SK-N-SH (cell line): Measurements from ENCODE around the gene UBE2R2. TPM values are rescaled to one million over a fixed set of nuclear protein-coding genes. Genes with fewer than 3 reads are reported as not detected.

Source experiments
- CTCF ChIA-PET: fragments of 300-600, 350-600 bp; formaldehyde crosslinking; extraction: SDS; loops from one replicate; lab custom pipeline; 2021; lab: Yijun Ruan, JAX
- POLR2A ChIA-PET: fragments of 350-600 bp; sonication (Branson Sonifier 250); formaldehyde crosslinking; extraction: SDS; loops from one replicate; lab custom pipeline; 2020; ENCODE audit warnings: antibody characterized with exemption, inconsistent platforms; lab: Yijun Ruan, JAX
- DNase-seq: peaks from one replicate; pipeline ENCODE4 v3.0.0; 2012
- H2AFZ ChIP-seq: fragments of 200-600 bp; sonication (generic); 2 replicates; pipeline ENCODE4 v1.8.1; 2016; ENCODE audit warnings: antibody characterized with exemption, mild to moderate bottlenecking, low read depth
- H3F3A ChIP-seq: fragments of 200-600 bp; sonication (generic); replicated peaks from 2 replicates; pipeline ENCODE3; 2016; ENCODE audit warnings: antibody characterized with exemption, mild to moderate bottlenecking; ENCODE audit not compliant: insufficient read depth
- H3K27ac ChIP-seq, 2 experiments: fragments of 200-500 bp in 1 of 2; fragments of 200-600 bp in 1 of 2; sonication (Bioruptor generic) in 1 of 2; sonication (generic), shearing (Covaris generic) in 1 of 2; 2 replicates each; pipeline versions ENCODE4 v1.5.1 to v1.6.1; 2014 to 2016; ENCODE audit warnings: low read depth in 2 of 2, inconsistent platforms in 1 of 2, low read length in 1 of 2, mild to moderate bottlenecking in 1 of 2, mixed read lengths in 1 of 2
- H3K27me3 ChIP-seq: fragments of 200-600 bp; sonication (generic), shearing (Covaris generic); 2 replicates; pipeline ENCODE4 v1.6.1; 2016; ENCODE audit warnings: mixed run types; ENCODE audit not compliant: insufficient read depth
- H3K36me3 ChIP-seq, 2 experiments: fragments of 200-500 bp in 1 of 2; fragments of 200-600 bp in 1 of 2; sonication (Bioruptor generic) in 1 of 2; sonication (generic) in 1 of 2; replicated peaks in 1 of 2; 2 replicates each; pipeline versions ENCODE3 to v1.5.1; 2014 to 2016; ENCODE audit warnings: low read length in 1 of 2, mild to moderate bottlenecking in 1 of 2; ENCODE audit not compliant: insufficient read depth in 2 of 2, control insufficient read depth in 1 of 2
- H3K4me1 ChIP-seq, 2 experiments: fragments of 200-500 bp in 1 of 2; fragments of 200-600 bp in 1 of 2; sonication (Bioruptor generic) in 1 of 2; sonication (generic), shearing (Covaris generic) in 1 of 2; 2 replicates each; pipeline versions ENCODE4 v1.5.1 to v1.6.1; 2014 to 2016; ENCODE audit warnings: low read depth in 1 of 2, low read length in 1 of 2, mixed run types in 1 of 2; ENCODE audit not compliant: insufficient read depth in 2 of 2, control insufficient read depth in 1 of 2
- H3K4me2 ChIP-seq: fragments of 200-600 bp; sonication (generic), shearing (Covaris generic); 2 replicates; pipeline ENCODE4 v1.6.1; 2017; ENCODE audit warnings: mixed run types
- H3K4me3 ChIP-seq, 2 experiments: fragments of 200-500 bp in 1 of 2; fragments of 200-600 bp in 1 of 2; sonication (Bioruptor generic) in 1 of 2; sonication (generic), shearing (Covaris generic) in 1 of 2; 2 replicates each; pipeline versions ENCODE4 v1.5.1 to v1.8.1; 2014 to 2016; ENCODE audit warnings: low read depth in 2 of 2, inconsistent platforms in 1 of 2, low read length in 1 of 2, mild to moderate bottlenecking in 1 of 2, mixed read lengths in 1 of 2, moderate library complexity in 1 of 2
- H3K79me2 ChIP-seq: fragments of 200-600 bp; sonication (generic); 2 replicates; pipeline ENCODE4 v1.8.1; 2017; ENCODE audit warnings: mild to moderate bottlenecking; ENCODE audit not compliant: insufficient read depth
- H3K9ac ChIP-seq: fragments of 200-600 bp; sonication (generic); 2 replicates; pipeline ENCODE4 v1.6.1; 2017; ENCODE audit warnings: mixed run types
- H3K9me2 ChIP-seq: fragments of 200-600 bp; sonication (generic); 2 replicates; pipeline ENCODE4 v1.6.1; 2017; ENCODE audit warnings: mixed run types
- H3K9me3 ChIP-seq: fragments of 200-600 bp; sonication (generic); 2 replicates; pipeline ENCODE4 v1.6.1; 2017; ENCODE audit warnings: mixed run types, mild to moderate bottlenecking, moderate library complexity
- H4K20me1 ChIP-seq: fragments of 200-600 bp; sonication (generic); 2 replicates; pipeline ENCODE4 v1.6.1; 2017; ENCODE audit warnings: mild to moderate bottlenecking, mixed run types; ENCODE audit not compliant: insufficient read depth
- ELF1 ChIP-seq: IDR thresholded peaks from 2 replicates; pipeline ENCODE4 v1.4.0; 2012
- EP300 ChIP-seq, 2 experiments: IDR thresholded peaks; 2 replicates each; pipeline versions ENCODE4 v1.4.0 to v1.6.1; 2012; ENCODE audit warnings: borderline replicate concordance in 1 of 2, low read depth in 1 of 2, low read length in 1 of 2
- FOSL2 ChIP-seq: IDR thresholded peaks from 2 replicates; pipeline ENCODE4 v1.4.0; 2012; ENCODE audit warnings: low read depth, mild to moderate bottlenecking, moderate library complexity, borderline replicate concordance
- FOXJ3 ChIP-seq: sonication (generic); formaldehyde crosslinking; IDR thresholded peaks from 2 replicates; pipeline ENCODE4 v1.5.1; 2020; ENCODE audit warnings: mild to moderate bottlenecking, missing genetic modification reagents
- FOXM1 ChIP-seq: IDR thresholded peaks from 2 replicates; pipeline ENCODE4 v1.4.0; 2012; ENCODE audit warnings: low read depth, mild to moderate bottlenecking
- GATA2 ChIP-seq: sonication (generic); formaldehyde crosslinking; IDR thresholded peaks from 2 replicates; pipeline ENCODE4 v1.5.0; 2020; ENCODE audit warnings: mild to moderate bottlenecking, missing genetic modification reagents
- MXI1 ChIP-seq: IDR thresholded peaks from 2 replicates; pipeline ENCODE4 v1.6.1; 2012; ENCODE audit warnings: mild to moderate bottlenecking, low read depth, low read length, improper control_type of control experiment
- NFIC ChIP-seq: IDR thresholded peaks from 2 replicates; pipeline ENCODE4 v1.4.0; 2012; ENCODE audit warnings: borderline replicate concordance
- RFX5 ChIP-seq: IDR thresholded peaks from 2 replicates; pipeline ENCODE4 v1.6.1; 2012; ENCODE audit warnings: mild to moderate bottlenecking, improper control_type of control experiment, low read length
- SIN3A ChIP-seq: IDR thresholded peaks from 2 replicates; pipeline ENCODE4 v1.6.1; 2012; ENCODE audit warnings: low read depth, mild to moderate bottlenecking, low read length, moderate library complexity, borderline replicate concordance
- SMC3 ChIP-seq: IDR thresholded peaks from 2 replicates; pipeline ENCODE4 v1.6.1; 2012; ENCODE audit warnings: low read depth, low read length, improper control_type of control experiment
- TAF1 ChIP-seq: IDR thresholded peaks from 2 replicates; pipeline ENCODE4 v1.6.1; 2012; ENCODE audit warnings: low read depth, mild to moderate bottlenecking, low read length, moderate library complexity, borderline replicate concordance
- TCF12 ChIP-seq: IDR thresholded peaks from 2 replicates; pipeline ENCODE4 v1.4.0; 2012
- YY1 ChIP-seq: IDR thresholded peaks from 2 replicates; pipeline ENCODE4 v1.4.0; 2012; ENCODE audit warnings: low read depth, mild to moderate bottlenecking
- polyA plus RNA-seq, 3 experiments: library from polyadenylated mRNA; depleted of rRNA; stranded (reverse); fragments of >200 nt; gene quantifications; 2 replicates each; pipeline ENCODE4 v1.2.3, GENCODE V29; 2012
- TF ChIP-seq, protein P1 (sequence below): IDR thresholded peaks from 2 replicates; pipeline ENCODE4 v1.4.0; 2012; ENCODE audit warnings: low read depth, borderline replicate concordance
- TF ChIP-seq, protein P2 (sequence below): IDR thresholded peaks from 2 replicates; pipeline ENCODE4; 2012
- TF ChIP-seq, protein P3 (sequence below): fragments of 150-350 bp; IDR thresholded peaks from 2 replicates; pipeline ENCODE4 v1.6.1; 2017; ENCODE audit warnings: antibody characterized with exemption, low read length, low read depth, borderline replicate concordance
- TF ChIP-seq, protein P4 (sequence below): IDR thresholded peaks from 2 replicates; pipeline ENCODE4 v1.6.1; 2012; ENCODE audit warnings: mild to moderate bottlenecking, low read depth, low read length, moderate library complexity

Gene UBE2R2
- polyA plus RNA-seq, 1 of the 3 experiments (the other 2 are of a cell fraction) = 19.7 TPM

DNA sequence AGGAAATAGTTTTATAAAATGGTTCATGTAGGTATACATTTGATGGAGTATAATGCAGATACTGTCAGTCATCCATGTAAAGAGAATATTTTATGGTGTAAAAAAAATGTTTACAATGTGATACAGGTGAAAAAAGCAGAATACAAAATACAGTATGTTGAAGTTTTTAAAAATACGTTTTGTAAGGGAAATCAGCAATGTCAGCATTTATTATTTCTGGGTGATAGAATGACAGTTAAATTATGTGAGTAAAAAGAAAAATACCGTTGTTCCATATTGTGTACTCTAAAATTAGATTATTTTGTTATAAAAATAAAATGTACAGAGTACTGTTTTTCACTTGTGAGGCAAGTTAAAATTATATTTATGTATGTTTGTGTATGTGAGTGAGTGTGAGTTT, 69.0 kb downstream of the UBE2R2 start (continued):
- TF ChIP-seq EP300 (IDR thresholded peaks at IDR 0.05; ENCODE audit: borderline replicate concordance in 1 of 2, low read depth in 1 of 2, low read length in 1 of 2) (no peak), YY1 (no peak), SIN3A (no peak), NFIC (no peak), ELF1 (no peak), MXI1 (no peak), TCF12 (no peak), FOXM1 (no peak)
- TF ChIP-seq, protein P1, sequence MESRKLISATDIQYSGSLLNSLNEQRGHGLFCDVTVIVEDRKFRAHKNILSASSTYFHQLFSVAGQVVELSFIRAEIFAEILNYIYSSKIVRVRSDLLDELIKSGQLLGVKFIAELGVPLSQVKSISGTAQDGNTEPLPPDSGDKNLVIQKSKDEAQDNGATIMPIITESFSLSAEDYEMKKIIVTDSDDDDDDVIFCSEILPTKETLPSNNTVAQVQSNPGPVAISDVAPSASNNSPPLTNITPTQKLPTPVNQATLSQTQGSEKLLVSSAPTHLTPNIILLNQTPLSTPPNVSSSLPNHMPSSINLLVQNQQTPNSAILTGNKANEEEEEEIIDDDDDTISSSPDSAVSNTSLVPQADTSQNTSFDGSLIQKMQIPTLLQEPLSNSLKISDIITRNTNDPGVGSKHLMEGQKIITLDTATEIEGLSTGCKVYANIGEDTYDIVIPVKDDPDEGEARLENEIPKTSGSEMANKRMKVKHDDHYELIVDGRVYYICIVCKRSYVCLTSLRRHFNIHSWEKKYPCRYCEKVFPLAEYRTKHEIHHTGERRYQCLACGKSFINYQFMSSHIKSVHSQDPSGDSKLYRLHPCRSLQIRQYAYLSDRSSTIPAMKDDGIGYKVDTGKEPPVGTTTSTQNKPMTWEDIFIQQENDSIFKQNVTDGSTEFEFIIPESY = no peak
- TF ChIP-seq, protein P2, sequence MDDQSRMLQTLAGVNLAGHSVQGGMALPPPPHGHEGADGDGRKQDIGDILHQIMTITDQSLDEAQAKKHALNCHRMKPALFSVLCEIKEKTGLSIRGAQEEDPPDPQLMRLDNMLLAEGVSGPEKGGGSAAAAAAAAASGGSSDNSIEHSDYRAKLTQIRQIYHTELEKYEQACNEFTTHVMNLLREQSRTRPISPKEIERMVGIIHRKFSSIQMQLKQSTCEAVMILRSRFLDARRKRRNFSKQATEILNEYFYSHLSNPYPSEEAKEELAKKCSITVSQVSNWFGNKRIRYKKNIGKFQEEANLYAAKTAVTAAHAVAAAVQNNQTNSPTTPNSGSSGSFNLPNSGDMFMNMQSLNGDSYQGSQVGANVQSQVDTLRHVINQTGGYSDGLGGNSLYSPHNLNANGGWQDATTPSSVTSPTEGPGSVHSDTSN = no peak
- TF ChIP-seq, protein P3, sequence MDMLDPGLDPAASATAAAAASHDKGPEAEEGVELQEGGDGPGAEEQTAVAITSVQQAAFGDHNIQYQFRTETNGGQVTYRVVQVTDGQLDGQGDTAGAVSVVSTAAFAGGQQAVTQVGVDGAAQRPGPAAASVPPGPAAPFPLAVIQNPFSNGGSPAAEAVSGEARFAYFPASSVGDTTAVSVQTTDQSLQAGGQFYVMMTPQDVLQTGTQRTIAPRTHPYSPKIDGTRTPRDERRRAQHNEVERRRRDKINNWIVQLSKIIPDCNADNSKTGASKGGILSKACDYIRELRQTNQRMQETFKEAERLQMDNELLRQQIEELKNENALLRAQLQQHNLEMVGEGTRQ = no peak

DNA sequence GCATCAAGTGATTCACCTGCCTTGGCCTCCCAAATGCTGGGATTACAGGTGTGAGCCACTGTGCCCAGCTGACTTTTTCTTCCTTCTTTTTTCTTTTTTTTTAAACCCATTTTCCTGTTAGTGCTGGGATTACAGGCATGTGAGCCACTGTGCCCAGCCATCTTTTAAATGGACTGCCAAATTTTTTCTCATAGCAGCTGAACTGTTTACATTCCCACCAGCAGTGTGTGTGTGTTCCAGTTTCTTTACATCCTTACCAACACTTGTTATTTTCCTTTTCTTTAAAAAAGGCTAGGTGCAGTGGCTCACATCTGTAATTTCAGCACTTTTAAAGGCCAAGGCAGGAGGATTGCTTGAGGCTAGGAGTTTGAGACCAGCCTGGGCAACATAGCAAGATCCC, 76.9 kb downstream of the UBE2R2 start:
- Histone ChIP-seq H3K9ac (no peak overlapping the region), H3K27ac (no peak overlapping the region), H4K20me1 (peaks cover 84% of the 10 kb centered on the region), H2AFZ (no peak overlapping the region), H3K9me2 (no peaks in the 10 kb centered on the region), H3K9me3 (no peaks in the 10 kb centered on the region), H3K4me3 (no peak overlapping the region), H3K4me2 (no peak overlapping the region), H3K27me3 (no peaks in the 10 kb centered on the region), H3K79me2 (peaks cover 98% of the 10 kb centered on the region), H3K4me1 (no peaks in the 10 kb centered on the region), H3K36me3 (peaks cover 0 to 22% of the 10 kb centered on the region in 2 experiments), H3F3A (peaks cover 3% of the 10 kb centered on the region)
- ChIA-PET POLR2A (interaction anchor here (0.6 kb wide), 1 partner anchor 80 kb away, joined by 3 read pairs; no protein-coding TSS in a partner anchor), CTCF (interaction anchor here (1.3 kb wide), 2 partner anchors 10 to 80 kb away, joined by 3 read pairs; no protein-coding TSS in a partner anchor)
- no peak for DNase-seq
- TF ChIP-seq SMC3 (no peak), RFX5 (no peak), NFIC (no peak), TAF1 (no peak), GATA2 (CRISPR knock-in tag) (no peak), TCF12 (no peak), FOSL2 (no peak), FOXM1 (no peak), FOXJ3 (CRISPR knock-in tag) (no peak)
- TF ChIP-seq, protein P4, sequence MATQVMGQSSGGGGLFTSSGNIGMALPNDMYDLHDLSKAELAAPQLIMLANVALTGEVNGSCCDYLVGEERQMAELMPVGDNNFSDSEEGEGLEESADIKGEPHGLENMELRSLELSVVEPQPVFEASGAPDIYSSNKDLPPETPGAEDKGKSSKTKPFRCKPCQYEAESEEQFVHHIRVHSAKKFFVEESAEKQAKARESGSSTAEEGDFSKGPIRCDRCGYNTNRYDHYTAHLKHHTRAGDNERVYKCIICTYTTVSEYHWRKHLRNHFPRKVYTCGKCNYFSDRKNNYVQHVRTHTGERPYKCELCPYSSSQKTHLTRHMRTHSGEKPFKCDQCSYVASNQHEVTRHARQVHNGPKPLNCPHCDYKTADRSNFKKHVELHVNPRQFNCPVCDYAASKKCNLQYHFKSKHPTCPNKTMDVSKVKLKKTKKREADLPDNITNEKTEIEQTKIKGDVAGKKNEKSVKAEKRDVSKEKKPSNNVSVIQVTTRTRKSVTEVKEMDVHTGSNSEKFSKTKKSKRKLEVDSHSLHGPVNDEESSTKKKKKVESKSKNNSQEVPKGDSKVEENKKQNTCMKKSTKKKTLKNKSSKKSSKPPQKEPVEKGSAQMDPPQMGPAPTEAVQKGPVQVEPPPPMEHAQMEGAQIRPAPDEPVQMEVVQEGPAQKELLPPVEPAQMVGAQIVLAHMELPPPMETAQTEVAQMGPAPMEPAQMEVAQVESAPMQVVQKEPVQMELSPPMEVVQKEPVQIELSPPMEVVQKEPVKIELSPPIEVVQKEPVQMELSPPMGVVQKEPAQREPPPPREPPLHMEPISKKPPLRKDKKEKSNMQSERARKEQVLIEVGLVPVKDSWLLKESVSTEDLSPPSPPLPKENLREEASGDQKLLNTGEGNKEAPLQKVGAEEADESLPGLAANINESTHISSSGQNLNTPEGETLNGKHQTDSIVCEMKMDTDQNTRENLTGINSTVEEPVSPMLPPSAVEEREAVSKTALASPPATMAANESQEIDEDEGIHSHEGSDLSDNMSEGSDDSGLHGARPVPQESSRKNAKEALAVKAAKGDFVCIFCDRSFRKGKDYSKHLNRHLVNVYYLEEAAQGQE = no peak
- TF ChIP-seq, protein P1 = no peak
- TF ChIP-seq, protein P3 = no peak
